NCI-H460 (cell line): ENCODE measurements around the gene NLRP12. TPM values are rescaled to one million over a fixed set of nuclear protein-coding genes. Genes with fewer than 3 reads are reported as not detected.
"Not testable (repeated sequence)": the region's sequence is repeated elsewhere in the genome, so short reads cannot be mapped to it uniquely, and the experiment has no call there.

ENCODE experiments used
- DNase-seq: peaks from one replicate; pipeline ENCODE4 v3.0.0-alpha.2; 2016; ENCODE audit warnings: low read depth; ENCODE audit errors: extremely low read depth
- total RNA-seq: library from RNA; depleted of rRNA; stranded (reverse); fragments of >200 nt; shearing (Covaris generic); gene quantifications from 2 replicates; pipeline ENCODE4 v1.2.3, GENCODE V29; 2014

The NLRP12 gene
- total RNA-seq, 1 experiment from 2014 or later: not detected

DNA sequence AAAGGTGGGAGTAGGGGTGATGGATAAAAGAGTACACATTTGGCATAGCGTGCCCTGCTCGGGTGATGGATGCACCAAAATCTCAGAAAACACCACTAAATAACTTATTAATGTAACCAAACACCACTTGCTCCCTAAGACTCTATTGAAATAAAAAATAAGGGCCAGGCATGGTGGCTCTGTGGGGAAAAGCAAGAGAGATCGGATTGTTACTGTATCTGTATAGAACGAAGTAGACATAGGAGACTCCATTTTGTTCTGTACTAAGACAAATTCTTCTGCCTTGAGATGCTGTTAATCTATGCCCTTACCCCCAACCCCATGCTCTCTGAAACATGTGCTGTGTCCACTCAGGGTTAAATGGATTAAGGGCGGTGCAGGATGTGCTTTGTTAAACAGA, 14.3 kb upstream of the NLRP12 start:
- not testable (repeated sequence) for DNase-seq

DNA sequence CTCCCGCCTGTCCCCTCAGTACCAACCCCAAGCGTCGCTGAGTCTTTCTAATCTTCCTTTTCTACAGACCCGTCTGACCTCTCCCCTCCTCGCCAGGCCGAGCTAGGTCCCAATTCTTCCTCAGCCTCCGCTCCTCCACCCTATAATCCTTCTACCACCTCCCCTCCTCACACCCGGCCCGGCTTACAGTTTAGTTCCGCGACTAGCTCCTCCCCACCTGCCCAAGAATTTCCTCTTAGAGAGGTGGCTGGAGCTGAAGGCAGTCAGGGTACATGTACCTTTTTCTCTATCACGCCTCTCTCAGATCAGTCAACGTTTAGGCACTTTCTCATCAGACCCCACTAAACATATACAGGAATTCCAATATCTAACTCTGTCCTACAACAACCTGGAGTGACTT, 8.7 kb upstream of the NLRP12 start:
- DNase-seq: not testable (repeated sequence)

DNA sequence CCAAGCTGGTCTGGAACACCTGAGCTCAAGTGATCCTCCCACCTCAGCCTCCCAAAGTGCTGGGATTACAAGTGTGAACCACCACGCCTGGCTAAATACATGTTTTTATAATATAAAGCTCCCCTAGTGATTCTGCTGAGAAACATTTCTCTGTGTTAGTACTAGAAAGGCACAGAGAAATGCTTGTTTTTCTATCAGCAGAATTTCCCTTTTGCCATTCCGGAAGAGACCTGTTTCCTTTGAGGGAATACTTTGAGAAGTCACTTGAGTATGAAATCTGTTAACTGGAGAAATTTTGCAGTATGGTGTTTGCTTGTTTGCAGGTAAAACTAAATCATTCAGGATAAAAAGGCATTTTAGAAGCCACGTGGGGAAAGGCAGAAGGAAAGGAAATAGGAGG, 4.4 kb upstream of the NLRP12 start:
- no peak for DNase-seq

DNA sequence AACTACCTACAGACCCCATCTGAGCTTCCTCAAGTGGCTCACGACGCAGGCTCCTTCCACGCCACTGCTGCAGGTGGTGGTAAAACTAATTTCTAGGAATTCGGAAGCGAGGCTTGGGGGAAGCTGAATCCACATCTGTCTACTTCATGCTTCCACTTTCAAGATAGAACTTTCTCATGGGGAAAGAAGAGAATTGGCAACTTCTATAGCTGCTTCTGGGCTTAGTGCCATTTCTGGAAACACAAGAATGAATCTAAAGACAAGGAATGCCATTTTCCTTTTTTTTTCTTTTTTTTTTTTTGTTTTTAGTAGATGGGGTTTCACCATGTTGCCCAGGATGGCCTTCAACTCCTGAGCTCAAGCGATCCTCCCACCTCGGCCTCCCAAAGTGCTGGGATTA, 2.8 kb upstream of the NLRP12 start:
- no peak for DNase-seq

- no peak for DNase-seq
Measured at GRCh38 chr19:53823380-53824120, 564 bp downstream of the NLRP12 start.

DNA sequence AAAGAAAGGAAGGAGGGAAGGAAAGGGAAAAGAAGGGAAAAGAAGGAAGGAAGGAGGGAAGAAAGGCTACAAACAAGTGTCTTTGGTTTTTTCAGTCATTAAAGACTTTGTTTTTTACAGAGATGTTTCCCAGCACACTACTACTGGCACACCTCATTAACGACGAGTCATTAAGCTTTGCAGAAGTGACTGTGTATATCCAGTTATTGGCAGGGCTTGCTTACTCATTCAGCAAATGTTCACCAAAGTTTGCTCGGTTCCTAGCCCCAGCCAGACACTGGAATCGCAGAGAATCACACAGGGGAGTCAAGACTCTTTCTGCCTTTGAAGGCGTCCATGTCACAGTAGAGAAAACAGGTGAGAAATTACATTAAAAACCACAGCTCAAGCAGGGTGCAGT, 4.3 kb downstream of the NLRP12 start:
- DNase-seq: no peak

- no peak for DNase-seq
Measured at GRCh38 chr19:53818756-53819155, 5.4 kb downstream of the NLRP12 start.

GRCh38 chr19:53813996-53814395, 10.1 kb downstream of the NLRP12 start:
- DNase-seq: no peak

DNA sequence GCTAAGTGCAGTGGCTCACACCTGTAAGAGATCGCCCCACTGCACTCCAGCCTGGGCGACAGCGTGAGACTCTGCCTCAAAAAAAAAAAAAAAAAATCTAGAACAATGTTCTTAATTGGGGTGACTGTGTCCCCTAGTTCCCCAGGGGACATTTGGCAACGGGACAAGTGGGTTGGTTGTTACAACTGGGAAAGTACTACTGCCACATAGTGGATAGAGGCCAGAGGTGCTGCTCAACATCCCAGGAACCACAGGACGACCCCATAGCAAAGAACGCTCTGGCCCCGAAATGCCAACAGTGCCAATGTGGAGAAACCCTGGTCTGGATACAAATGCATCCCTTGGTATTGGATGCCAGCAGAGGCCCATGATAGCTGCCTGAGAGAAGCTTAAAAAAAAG, 11.8 kb downstream of the NLRP12 start:
- DNase-seq: no peak

DNA sequence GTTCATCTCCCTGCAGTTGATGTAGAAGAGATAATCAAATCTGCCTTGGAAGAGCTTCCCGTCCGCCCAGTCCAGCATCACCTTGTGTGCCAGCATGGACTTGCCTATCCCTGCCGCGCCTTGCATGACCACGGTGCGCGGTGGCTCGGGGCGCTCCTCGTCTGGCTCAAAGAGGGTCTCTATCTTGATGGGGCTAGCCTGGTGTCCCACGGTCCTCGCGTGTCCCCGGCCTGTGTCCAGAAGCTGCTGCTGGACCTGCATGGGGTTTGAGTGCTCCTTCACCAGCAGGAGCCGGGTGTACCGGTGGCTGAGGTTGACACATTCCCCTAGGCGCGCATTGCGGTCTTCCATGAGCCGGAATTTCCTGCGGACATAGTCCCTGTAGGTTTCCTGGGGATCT, 13.2 kb downstream of the NLRP12 start:
- no peak for DNase-seq

DNA sequence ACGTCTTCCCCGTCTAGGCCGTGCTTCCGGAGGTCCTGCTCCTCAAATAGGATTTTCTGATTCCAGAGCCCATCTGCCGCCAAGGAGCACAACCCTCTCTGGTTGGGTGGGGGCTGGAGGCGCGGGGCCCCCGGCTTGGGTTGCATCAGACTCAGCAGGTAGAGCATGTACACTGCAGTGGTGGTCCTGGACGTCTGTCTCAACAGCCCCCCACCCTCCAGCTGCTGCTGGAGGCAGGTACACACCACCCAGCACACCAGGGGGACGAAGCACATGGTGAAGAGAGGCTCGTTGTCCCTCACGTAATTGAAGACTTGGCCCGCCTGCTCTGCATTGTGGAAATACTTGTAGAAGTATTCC, 13.9 kb downstream of the NLRP12 start:
- no peak for DNase-seq

GRCh38 chr19:53809518-53810186, 14.5 kb downstream of the NLRP12 start:
- no peak for DNase-seq

- peak; percentile 46 for DNase-seq
Measured at GRCh38 chr19:53808710-53809125, 15.4 kb downstream of the NLRP12 start.

DNA sequence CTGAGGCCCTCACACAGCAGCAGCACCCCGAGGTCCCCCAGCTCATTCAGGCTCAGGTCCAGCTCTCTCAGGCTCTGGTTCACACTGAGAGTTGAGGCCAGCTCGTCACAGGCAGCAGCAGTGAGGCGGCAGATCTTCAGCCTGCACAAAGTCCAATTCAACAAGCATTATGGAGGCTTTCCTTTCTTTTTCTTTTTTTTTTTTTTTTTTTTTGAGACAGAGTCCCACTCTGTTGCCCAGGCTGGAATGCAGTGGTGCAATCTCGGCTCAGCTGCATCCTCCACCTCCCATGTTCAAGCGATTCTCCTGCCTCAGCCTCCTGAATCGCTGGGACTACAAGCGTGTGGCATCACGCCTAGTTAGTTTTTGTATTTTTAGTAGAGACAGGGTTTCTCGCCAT, 22.9 kb downstream of the NLRP12 start:
- no peak for DNase-seq

DNA sequence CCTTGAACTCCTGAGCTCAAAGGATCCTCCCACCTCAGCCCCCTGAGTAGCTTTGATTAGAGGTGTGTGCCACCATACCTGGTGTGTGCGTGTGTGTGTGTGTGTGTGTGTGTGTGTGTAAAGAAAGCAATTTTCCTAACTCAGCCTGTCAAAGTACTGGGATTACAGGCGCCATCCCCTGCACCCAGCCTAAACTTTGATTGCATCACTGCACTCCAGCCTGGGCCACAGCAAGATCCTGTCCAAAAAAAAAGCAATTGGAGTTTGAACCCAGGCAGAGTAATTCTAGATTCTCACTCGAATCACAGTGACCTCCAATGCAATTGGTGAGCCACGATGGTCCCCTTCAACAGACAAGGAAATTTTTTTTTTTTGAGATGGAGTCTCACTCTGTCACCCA, 29.1 kb downstream of the NLRP12 start:
- no peak for DNase-seq

- peak; percentile 79 for DNase-seq
Measured at GRCh38 chr19:53792721-53793433, 31.2 kb downstream of the NLRP12 start.

- DNase-seq: no peak
Measured at GRCh38 chr19:53789708-53790678, 34.1 kb downstream of the NLRP12 start.

DNA sequence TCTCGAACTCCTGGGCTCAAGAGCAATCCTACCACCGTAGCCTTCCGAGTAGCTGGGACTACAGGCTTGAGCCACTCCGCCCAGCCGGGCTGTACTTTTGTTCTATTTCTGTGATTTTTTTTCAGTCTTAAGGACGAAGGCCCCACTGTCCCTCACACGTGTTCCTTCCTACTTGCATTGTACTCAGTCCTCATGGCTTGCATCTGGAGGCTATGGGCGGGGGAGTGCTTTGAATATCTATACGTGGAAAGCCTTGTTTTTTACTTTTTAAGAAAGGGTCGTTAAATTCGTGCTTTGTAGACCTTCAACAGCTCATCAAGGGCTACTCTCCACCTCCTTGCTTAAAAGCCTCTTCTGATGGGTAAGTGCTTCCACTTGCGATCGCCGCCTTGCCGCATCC, 36.8 kb downstream of the NLRP12 start:
- DNase-seq: no peak

DNA sequence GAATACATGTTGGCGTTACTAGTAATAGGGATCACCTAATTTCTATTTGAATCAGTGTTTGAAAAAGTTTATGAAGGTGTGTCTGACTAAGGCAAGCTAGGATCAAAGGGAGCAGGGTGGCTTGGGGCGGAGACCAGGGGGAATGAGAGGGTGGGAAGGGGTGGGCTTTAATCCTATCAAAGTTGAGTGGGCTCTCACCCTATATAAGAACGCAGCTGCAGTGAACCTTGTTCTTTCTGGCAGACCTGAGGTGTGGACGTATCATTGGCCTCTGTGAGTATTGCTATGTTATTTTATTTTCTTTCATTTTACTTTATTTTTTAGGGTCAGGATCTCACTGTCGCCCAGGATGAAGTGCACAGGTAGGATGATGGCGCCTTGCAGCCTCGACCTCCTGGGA, 37.4 kb downstream of the NLRP12 start:
- DNase-seq: no peak

DNA sequence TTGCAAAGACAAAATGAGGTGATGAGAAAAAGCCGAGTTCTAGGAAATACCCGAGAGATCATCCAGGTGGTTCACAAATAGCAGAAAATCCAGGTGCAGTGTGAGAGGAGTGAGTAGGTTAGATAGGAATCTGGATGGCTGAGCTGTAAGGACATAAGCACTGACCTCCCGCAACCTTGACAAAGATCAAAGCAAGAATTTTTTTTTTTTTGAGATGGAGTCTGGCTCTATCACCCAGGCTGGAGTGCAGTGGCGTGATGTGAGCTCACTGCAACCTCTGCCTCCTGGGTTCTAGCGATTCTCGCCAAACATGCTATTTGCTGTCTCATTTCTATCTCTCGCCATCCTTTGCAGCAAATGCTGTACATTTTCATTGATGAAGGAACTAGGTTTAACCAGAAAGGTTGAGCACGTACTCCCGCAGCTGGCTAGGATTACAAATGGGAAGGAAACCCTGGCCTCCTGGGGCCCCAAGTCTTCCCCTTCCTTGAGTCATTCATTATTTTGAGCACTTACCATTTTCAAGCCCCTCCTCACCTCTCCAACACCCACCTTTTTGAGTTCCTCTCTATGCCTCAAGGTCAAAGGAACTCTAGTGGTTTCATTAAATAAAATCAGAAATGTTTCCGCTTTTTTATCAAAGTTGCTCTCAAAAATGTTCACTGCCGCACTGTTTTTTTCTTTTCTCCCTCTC, 38.8 kb downstream of the NLRP12 start:
- no peak for DNase-seq
